ENCODE data around the gene ARAP2.

The ARAP2 gene

GRCh38 chr4:36244257-36245082 is at the start of gene ARAP2:
Gene ARAP2, minus strand, starts transcription at chr4:36244514. Its CDS starts 15,028 bp downstream, at chr4:36229486.
- DNase-seq = peak; percentile 56

- no peak for DNase-seq
Observed at GRCh38 chr4:36292556-36293188, 48.4 kb upstream of the ARAP2 start.

GRCh38 chr4:36290641-36291040 is 46.3 kb upstream of the ARAP2 start:
- DNase-seq = no peak

- DNase-seq = no peak
Observed at GRCh38 chr4:36288731-36289426, 44.6 kb upstream of the ARAP2 start.

GRCh38 chr4:36286481-36286871 is 42.2 kb upstream of the ARAP2 start:
- DNase-seq = no peak

- DNase-seq = no peak
Observed at GRCh38 chr4:36285784-36286480, 41.6 kb upstream of the ARAP2 start.

GRCh38 chr4:36283912-36284465 is 39.7 kb upstream of the ARAP2 start:
- no peak for DNase-seq

- no peak for DNase-seq
Observed at GRCh38 chr4:36282503-36283030, 38.3 kb upstream of the ARAP2 start.

GRCh38 chr4:36281384-36282106 is 37.2 kb upstream of the ARAP2 start, which contains the start of gene DTHD1:
Gene DTHD1, plus strand, starts transcription at chr4:36281616. Its CDS starts 143 bp downstream, at chr4:36281759.
- no peak for DNase-seq

GRCh38 chr4:36280555-36280954 is 36.2 kb upstream of the ARAP2 start:
- DNase-seq = no peak

- DNase-seq = no peak
Observed at GRCh38 chr4:36278789-36279188, 34.5 kb upstream of the ARAP2 start.

GRCh38 chr4:36277533-36277932 is 33.2 kb upstream of the ARAP2 start:
- DNase-seq = no peak

- no peak for DNase-seq
Observed at GRCh38 chr4:36274158-36274557, 29.8 kb upstream of the ARAP2 start.

GRCh38 chr4:36273276-36273675 is 29.0 kb upstream of the ARAP2 start:
- no peak for DNase-seq

- no peak for DNase-seq
Observed at GRCh38 chr4:36269533-36270173, 25.3 kb upstream of the ARAP2 start.

- DNase-seq = no peak
Observed at GRCh38 chr4:36269101-36269500, 24.8 kb upstream of the ARAP2 start.

- DNase-seq = no peak
Observed at GRCh38 chr4:36267486-36268268, 23.4 kb upstream of the ARAP2 start.

GRCh38 chr4:36264207-36264826 is 20.0 kb upstream of the ARAP2 start:
- no peak for DNase-seq

- DNase-seq = no peak
Observed at GRCh38 chr4:36260731-36261130, 16.4 kb upstream of the ARAP2 start.

GRCh38 chr4:36256398-36256891 is 12.1 kb upstream of the ARAP2 start:
- no peak for DNase-seq
